ENCODE measurements around the gene RPUSD3.

- TF ChIP-seq CTCF (IDR thresholded peaks at IDR 0.05): no peak
- no peak for TF ChIP-seq POLR2A (IDR thresholded peaks at IDR 0.05)
These were observed 30.8 kb downstream of the RPUSD3 start for GRCh38 chr3:9812870-9813483.

Data from uterus (tissue), 2 donors.